ENCODE data around the gene MRGPRF.

DNA sequence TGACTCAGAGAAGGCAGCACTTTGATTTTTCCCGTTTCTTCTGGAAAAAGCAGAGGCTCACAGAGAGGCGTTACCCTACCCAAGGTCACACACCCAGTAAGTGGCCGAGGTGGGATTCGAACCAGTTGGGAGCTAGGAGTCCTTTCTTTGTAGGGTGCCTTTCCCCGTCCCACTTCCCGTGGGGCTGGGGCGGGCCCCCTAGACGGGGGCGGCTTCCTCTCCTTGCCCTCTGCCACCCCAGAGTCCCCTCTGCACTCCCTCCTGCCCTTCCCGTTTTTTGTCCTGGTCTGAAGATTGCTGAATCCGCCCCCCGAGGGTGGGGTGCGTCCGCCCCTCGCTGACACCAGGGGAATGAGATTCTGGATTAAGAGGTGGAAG, 36.4 kb upstream of the MRGPRF start:
- TF ChIP-seq, protein P1, sequence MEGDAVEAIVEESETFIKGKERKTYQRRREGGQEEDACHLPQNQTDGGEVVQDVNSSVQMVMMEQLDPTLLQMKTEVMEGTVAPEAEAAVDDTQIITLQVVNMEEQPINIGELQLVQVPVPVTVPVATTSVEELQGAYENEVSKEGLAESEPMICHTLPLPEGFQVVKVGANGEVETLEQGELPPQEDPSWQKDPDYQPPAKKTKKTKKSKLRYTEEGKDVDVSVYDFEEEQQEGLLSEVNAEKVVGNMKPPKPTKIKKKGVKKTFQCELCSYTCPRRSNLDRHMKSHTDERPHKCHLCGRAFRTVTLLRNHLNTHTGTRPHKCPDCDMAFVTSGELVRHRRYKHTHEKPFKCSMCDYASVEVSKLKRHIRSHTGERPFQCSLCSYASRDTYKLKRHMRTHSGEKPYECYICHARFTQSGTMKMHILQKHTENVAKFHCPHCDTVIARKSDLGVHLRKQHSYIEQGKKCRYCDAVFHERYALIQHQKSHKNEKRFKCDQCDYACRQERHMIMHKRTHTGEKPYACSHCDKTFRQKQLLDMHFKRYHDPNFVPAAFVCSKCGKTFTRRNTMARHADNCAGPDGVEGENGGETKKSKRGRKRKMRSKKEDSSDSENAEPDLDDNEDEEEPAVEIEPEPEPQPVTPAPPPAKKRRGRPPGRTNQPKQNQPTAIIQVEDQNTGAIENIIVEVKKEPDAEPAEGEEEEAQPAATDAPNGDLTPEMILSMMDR (IDR thresholded peaks at IDR 0.05), result no peak
- no peak for TF ChIP-seq EZH2 (IDR thresholded peaks at IDR 0.05; ENCODE audit: borderline replicate concordance, insufficient read depth, low read depth, low read length, poor library complexity, severe bottlenecking)

Measured in B cell (primary cell).